ENCODE data around the gene UNKL.
"Not testable (repeated sequence)": the region's sequence is repeated elsewhere in the genome, so short reads cannot be mapped to it uniquely, and the experiment has no call there.

UNKL gene

GRCh38 chr16:1335996-1336395, 78.5 kb downstream of the UNKL start:
- DNase-seq: no peak

- no peak for DNase-seq
Measured at GRCh38 chr16:1335211-1335971, 79.1 kb downstream of the UNKL start.

GRCh38 chr16:1334739-1335138, 79.8 kb downstream of the UNKL start:
- DNase-seq: no peak

- no peak for DNase-seq
Measured at GRCh38 chr16:1333854-1334700, 80.4 kb downstream of the UNKL start.

GRCh38 chr16:1333149-1333812, 81.2 kb downstream of the UNKL start, which contains the start of gene BAIAP3:
Gene BAIAP3, plus strand, starts transcription at chr16:1333645. Its CDS starts 4,905 bp downstream, at chr16:1338550.
- DNase-seq: no peak

GRCh38 chr16:1332618-1333148, 81.8 kb downstream of the UNKL start:
- DNase-seq: no peak

- no peak for DNase-seq
Measured at GRCh38 chr16:1331712-1332617, 82.5 kb downstream of the UNKL start.

- DNase-seq: no peak
Measured at GRCh38 chr16:1330931-1331711, 83.4 kb downstream of the UNKL start.

- no peak for DNase-seq
Measured at GRCh38 chr16:1330260-1330914, 84.1 kb downstream of the UNKL start.

- not testable (repeated sequence) for DNase-seq
Measured at GRCh38 chr16:1328961-1329360, 85.5 kb downstream of the UNKL start.

- not testable (repeated sequence) for DNase-seq
Measured at GRCh38 chr16:1328136-1328535, 86.4 kb downstream of the UNKL start.

- no peak for DNase-seq
Measured at GRCh38 chr16:1327619-1327947, 86.9 kb downstream of the UNKL start.

- no peak for DNase-seq
Measured at GRCh38 chr16:1326946-1327618, 87.4 kb downstream of the UNKL start.

- DNase-seq: no peak
Measured at GRCh38 chr16:1326391-1326790, 88.1 kb downstream of the UNKL start.

- no peak for DNase-seq
Measured at GRCh38 chr16:1325673-1326371, 88.7 kb downstream of the UNKL start.

GRCh38 chr16:1325261-1325660, 89.2 kb downstream of the UNKL start:
- no peak for DNase-seq

GRCh38 chr16:1324286-1324826, 90.1 kb downstream of the UNKL start:
- DNase-seq: no peak

- DNase-seq: no peak
Measured at GRCh38 chr16:1323296-1324239, 90.9 kb downstream of the UNKL start.

All from EL (cell line).